GM21619 (cell line): ENCODE results near the gene PTPRD.

Experiments
- ATAC-seq: cut with Tn5 transposase; IDR thresholded peaks from one replicate; pipeline ENCODE4 v1.9.1; 2021; ENCODE audit not compliant: unreplicated experiment

PTPRD gene

GRCh38 chr9:9783211-9783610, 829.6 kb downstream of the PTPRD start:
- no peak for ATAC-seq

GRCh38 chr9:9778293-9778692, 834.5 kb downstream of the PTPRD start:
- ATAC-seq: no peak

- ATAC-seq: no peak
Observed at GRCh38 chr9:9774471-9774870, 838.3 kb downstream of the PTPRD start.

GRCh38 chr9:9771314-9771713, 841.5 kb downstream of the PTPRD start:
- ATAC-seq: no peak

- no peak for ATAC-seq
Observed at GRCh38 chr9:9764821-9765220, 848.0 kb downstream of the PTPRD start.

GRCh38 chr9:9754186-9754585, 858.6 kb downstream of the PTPRD start:
- ATAC-seq: no peak

- no peak for ATAC-seq
Observed at GRCh38 chr9:9753266-9753665, 859.5 kb downstream of the PTPRD start.

- ATAC-seq: no peak
Observed at GRCh38 chr9:9752722-9753121, 860.1 kb downstream of the PTPRD start.

- ATAC-seq: no peak
Observed at GRCh38 chr9:9751996-9752395, 860.8 kb downstream of the PTPRD start.

- ATAC-seq: no peak
Observed at GRCh38 chr9:9750719-9751118, 862.1 kb downstream of the PTPRD start.

GRCh38 chr9:9749591-9749990, 863.2 kb downstream of the PTPRD start:
- ATAC-seq: no peak

- ATAC-seq: no peak
Observed at GRCh38 chr9:9747787-9748186, 865.0 kb downstream of the PTPRD start.

GRCh38 chr9:9746826-9747225, 866.0 kb downstream of the PTPRD start:
- ATAC-seq: no peak

GRCh38 chr9:9743822-9744221, 869.0 kb downstream of the PTPRD start:
- ATAC-seq: no peak

GRCh38 chr9:9730174-9730573, 882.6 kb downstream of the PTPRD start:
- no peak for ATAC-seq

- ATAC-seq: no peak
Observed at GRCh38 chr9:9729082-9729481, 883.7 kb downstream of the PTPRD start.

GRCh38 chr9:9719373-9720112, 893.3 kb downstream of the PTPRD start:
- ATAC-seq: no peak

GRCh38 chr9:9718691-9719090, 894.1 kb downstream of the PTPRD start:
- ATAC-seq: no peak

GRCh38 chr9:9679433-9679832, 933.4 kb downstream of the PTPRD start:
- ATAC-seq: no peak

GRCh38 chr9:9674461-9674860, 938.3 kb downstream of the PTPRD start:
- ATAC-seq: no peak

- no peak for ATAC-seq
Observed at GRCh38 chr9:9670454-9670853, 942.3 kb downstream of the PTPRD start.

- no peak for ATAC-seq
Observed at GRCh38 chr9:9645006-9645405, 967.8 kb downstream of the PTPRD start.

GRCh38 chr9:9631284-9631683, 981.5 kb downstream of the PTPRD start:
- peak; percentile 73 for ATAC-seq
